Tibial nerve (tissue), 4 donors: Measurements from ENCODE around the gene EIF3B. TPM values are rescaled to one million over a fixed set of nuclear protein-coding genes. Genes with fewer than 3 reads are reported as not detected.

Experiments used
- DNase-seq, 2 donors: peaks; one replicate each; pipeline ENCODE4 v3.0.0-alpha.2; 2019; ENCODE audit warnings: low spot score in 2 of 2
- H3K27ac ChIP-seq, 4 donors: fragments of 200-600 bp; sonication (generic) in 3 of 4; one replicate each; pipeline ENCODE4 v1.5.1; 2017 to 2019; ENCODE audit warnings: mild to moderate bottlenecking in 1 of 4
- H3K27me3 ChIP-seq, 2 donors: fragments of 200-600 bp; sonication (generic) in 1 of 2; one replicate each; pipeline versions ENCODE4 v1.5.1 to v1.6.0; 2017 to 2019
- H3K36me3 ChIP-seq, 3 donors: fragments of 200-600 bp; sonication (generic); one replicate each; pipeline ENCODE4 v1.5.1; 2018 to 2019
- H3K4me1 ChIP-seq, 4 donors: fragments of 200-600 bp; sonication (generic) in 3 of 4; one replicate each; pipeline ENCODE4 v1.5.1; 2017 to 2019
- H3K4me3 ChIP-seq, 4 donors: fragments of 200-600 bp; sonication (generic) in 3 of 4; one replicate each; pipeline ENCODE4 v1.5.1; 2017 to 2019; ENCODE audit warnings: mild to moderate bottlenecking in 1 of 4, moderate library complexity in 1 of 4
- H3K9me3 ChIP-seq, 4 donors: fragments of 200-600 bp; sonication (generic) in 3 of 4; one replicate each; pipeline ENCODE4 v1.5.1; 2017 to 2019
- CTCF ChIP-seq, 5 experiments: fragments of 200-600 bp in 3 of 5; fragments of 450-650 bp in 2 of 5; sonication (generic) in 3 of 5; IDR thresholded peaks; one replicate each; pipeline ENCODE4 v1.5.1; 2016 to 2019; ENCODE audit warnings: antibody characterized with exemption in 5 of 5, mild to moderate bottlenecking in 3 of 5, moderate library complexity in 2 of 5
- EP300 ChIP-seq, 2 donors: sonication (generic); formaldehyde crosslinking; IDR thresholded peaks; one replicate each; pipeline ENCODE4 v1.6.1; 2017; ENCODE audit warnings: antibody characterized with exemption in 2 of 2, mild to moderate bottlenecking in 1 of 2
- POLR2A ChIP-seq, 2 donors: fragments of 450-650 bp; IDR thresholded peaks; one replicate each; pipeline ENCODE4 v1.6.1; 2017; ENCODE audit warnings: antibody characterized with exemption in 2 of 2, mild to moderate bottlenecking in 2 of 2, moderate library complexity in 2 of 2
- WGBS, 2 donors: methylation state at CpG; one replicate each; pipeline ENCODE4 v1.1.5; 2018; 5-methylcytosine and 5-hydroxymethylcytosine counted together
- total RNA-seq, 4 donors: library from RNA; depleted of rRNA; stranded (reverse); fragments of >200 nt; gene quantifications; one replicate each; pipeline ENCODE4 v1.1.0, GENCODE V29; 2016

Gene EIF3B
- total RNA-seq, 4 donors from 2014 or later: 124 to 232 (median 147) TPM

- Histone ChIP-seq H3K27me3 (no peaks in the 10 kb centered on the region), H3K4me1 (peaks cover 0 to 17% (median 0%) of the 10 kb centered on the region in 4 donors), H3K27ac (no peak overlapping the region), H3K4me3 (no peak overlapping the region), H3K36me3 (no peaks in the 10 kb centered on the region), H3K9me3 (no peaks in the 10 kb centered on the region)
- DNase-seq: no peak
- 86 to 87% methylated on average over 12 of the region's 12 CpGs for WGBS, 2 donors
- TF ChIP-seq EP300 (IDR thresholded peaks at IDR 0.05) (no peak), CTCF (IDR thresholded peaks at IDR 0.05) (no peak)
Measured at GRCh38 chr7:2317556-2318293, 36.9 kb upstream of the EIF3B start.

- WGBS, 2 donors: 51 to 58% methylated on average over 11 of the region's 11 CpGs
Measured at GRCh38 chr7:2321020-2321419, 33.6 kb upstream of the EIF3B start.

GRCh38 chr7:2325162-2325561, 29.5 kb upstream of the EIF3B start:
- Histone ChIP-seq H3K9me3 (no peaks in the 10 kb centered on the region), H3K4me3 (no peak overlapping the region), H3K36me3 (no peaks in the 10 kb centered on the region), H3K27ac (peak overlapping the region in 1 of 4 donors; percentile 26), H3K4me1 (no peaks in the 10 kb centered on the region), H3K27me3 (no peaks in the 10 kb centered on the region)
- WGBS, 2 donors: 54 to 57% methylated on average over 4 of the region's 4 CpGs
- no peak for DNase-seq
- TF ChIP-seq POLR2A (IDR thresholded peaks at IDR 0.05) (no peak), EP300 (IDR thresholded peaks at IDR 0.05) (no peak), CTCF (IDR thresholded peaks at IDR 0.05) (no peak)

More at GRCh38 chr7:2321020-2321419, 33.6 kb upstream of the EIF3B start:
- no peak for DNase-seq
- no peak overlapping the region for H3K4me3 ChIP-seq
- TF ChIP-seq CTCF (IDR thresholded peaks at IDR 0.05) (no peak), EP300 (IDR thresholded peaks at IDR 0.05) (no peak), POLR2A (IDR thresholded peaks at IDR 0.05) (no peak)
- H3K4me1 ChIP-seq: no peaks in the 10 kb centered on the region
- H3K9me3 ChIP-seq: no peaks in the 10 kb centered on the region
- H3K27ac ChIP-seq: no peak overlapping the region
- H3K27me3 ChIP-seq: no peaks in the 10 kb centered on the region
- no peaks in the 10 kb centered on the region for H3K36me3 ChIP-seq

GRCh38 chr7:2326951-2327350, 27.7 kb upstream of the EIF3B start:
- no peak for DNase-seq

More at GRCh38 chr7:2326951-2327350, 27.7 kb upstream of the EIF3B start:
- Histone ChIP-seq H3K27ac (no peak overlapping the region), H3K4me3 (no peak overlapping the region), H3K9me3 (no peaks in the 10 kb centered on the region), H3K4me1 (no peaks in the 10 kb centered on the region), H3K36me3 (no peaks in the 10 kb centered on the region), H3K27me3 (no peaks in the 10 kb centered on the region)
- 83 to 84% methylated on average over 7 of the region's 7 CpGs for WGBS, 2 donors
- no peak for TF ChIP-seq EP300 (IDR thresholded peaks at IDR 0.05)
- no peak for TF ChIP-seq POLR2A (IDR thresholded peaks at IDR 0.05)
- TF ChIP-seq CTCF (IDR thresholded peaks at IDR 0.05): no peak
